Pons (tissue), 1 donor: ENCODE results near the gene PPP1R14D.

ENCODE experiments used
- DNase-seq: peaks from one replicate; pipeline ENCODE4 v3.0.0-alpha.2; 2016; ENCODE audit warnings: low spot score

The PPP1R14D gene

GRCh38 chr15:40782609-40783227, 45.8 kb downstream of the PPP1R14D start:
- no peak for DNase-seq

- DNase-seq, result no peak
Measured at GRCh38 chr15:40776537-40777141, 51.9 kb downstream of the PPP1R14D start.

DNA sequence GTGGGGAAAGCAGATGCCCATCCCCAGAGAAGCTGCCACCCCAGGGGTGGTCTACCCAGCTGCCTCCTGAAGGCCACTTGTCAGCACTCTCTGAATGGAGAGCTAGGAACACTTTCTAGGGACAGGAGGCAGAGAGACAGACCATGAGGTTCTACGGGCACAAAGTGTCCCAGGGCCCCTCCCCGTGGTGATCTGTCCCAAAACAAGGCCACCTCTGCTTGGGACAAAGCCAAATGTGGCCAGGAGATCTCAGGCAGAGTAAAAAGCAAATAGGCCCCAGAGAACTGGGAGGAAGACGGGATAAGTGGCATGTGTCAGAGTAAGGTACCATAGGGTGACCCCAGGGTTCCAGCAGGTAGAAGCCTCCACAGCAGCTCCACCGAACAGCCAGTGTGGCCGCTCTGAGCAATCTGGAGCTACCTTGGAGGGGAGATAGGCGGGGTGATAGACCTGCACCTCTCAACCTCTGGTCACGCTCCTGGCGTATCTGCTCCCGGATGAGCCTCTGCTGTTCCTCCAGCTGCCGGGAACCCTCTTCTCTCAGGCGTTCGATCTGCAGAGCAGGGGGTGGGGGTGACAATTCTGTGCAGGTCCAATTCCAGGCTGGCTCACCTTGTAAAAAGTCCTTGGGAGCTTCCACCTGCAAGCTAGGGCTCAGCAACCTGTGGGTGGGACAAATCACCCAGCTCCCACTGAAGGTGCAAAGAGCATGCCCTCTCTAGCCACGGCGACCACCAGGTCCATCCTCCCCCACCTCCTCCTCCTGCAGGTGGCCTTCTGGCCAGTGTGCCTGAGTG, 52.6 kb downstream of the PPP1R14D start:
- DNase-seq, result no peak

DNA sequence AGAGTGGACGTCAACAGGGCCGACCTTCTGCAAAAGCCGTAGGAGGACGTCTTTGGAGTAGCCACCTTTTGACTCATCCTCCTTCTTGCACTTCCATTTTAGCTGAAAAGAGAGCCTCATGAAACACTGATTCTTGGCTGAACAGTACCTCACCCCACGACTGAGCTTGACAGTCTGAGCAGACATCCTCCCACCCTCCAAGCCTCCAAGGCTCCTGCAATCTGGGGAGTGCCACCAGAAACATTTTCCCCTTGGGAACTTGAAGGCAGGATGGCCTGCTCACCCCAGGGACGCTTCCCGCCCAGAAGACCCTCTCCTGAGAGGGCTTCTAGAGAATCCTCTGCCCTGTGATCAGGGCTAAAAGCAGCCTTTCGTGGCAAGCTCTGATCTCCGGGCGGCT, 53.5 kb downstream of the PPP1R14D start:
- no peak for DNase-seq

DNA sequence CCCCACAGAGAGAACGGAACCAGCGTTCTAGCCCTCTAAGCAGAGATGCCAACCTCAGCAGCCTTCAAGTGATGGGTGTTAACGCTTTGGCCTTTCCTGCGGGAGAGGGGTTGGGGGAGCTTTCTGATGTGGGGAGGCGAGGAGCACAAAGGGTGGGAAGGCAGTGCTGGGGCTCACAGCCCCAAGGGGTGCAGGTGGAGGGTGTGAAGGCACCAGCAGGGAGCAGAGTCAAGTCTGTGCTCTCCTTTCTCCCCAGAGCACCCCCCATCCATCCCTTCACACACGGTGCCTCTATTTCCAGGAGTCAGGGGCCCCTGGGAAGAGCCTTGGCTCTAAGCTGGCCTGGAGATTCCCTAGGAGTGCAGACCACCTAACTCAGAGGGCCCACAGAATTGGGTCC, 54.6 kb downstream of the PPP1R14D start:
- DNase-seq, result no peak

- DNase-seq, result no peak
Measured at GRCh38 chr15:40773496-40773895, 55.0 kb downstream of the PPP1R14D start.

DNA sequence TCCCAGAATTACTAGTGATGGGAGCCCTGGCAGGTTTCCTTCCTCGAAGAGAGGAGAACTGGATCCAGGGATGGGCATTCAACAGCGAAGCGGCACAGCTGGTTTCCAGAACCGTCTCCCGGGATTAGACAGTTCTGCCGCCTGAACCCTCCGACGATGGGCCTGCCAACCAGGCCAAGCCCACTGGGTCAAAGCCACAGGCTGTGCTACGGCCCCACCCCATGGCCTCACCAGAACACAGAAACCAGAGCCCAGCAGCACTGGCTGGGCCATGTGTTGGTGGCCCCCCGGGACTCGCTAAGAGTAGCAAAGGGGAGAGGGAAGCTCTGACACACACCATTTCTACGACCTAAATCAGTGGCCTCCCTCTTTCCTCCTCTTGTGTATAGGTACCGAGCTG, 56.5 kb downstream of the PPP1R14D start:
- no peak for DNase-seq

- no peak for DNase-seq
Measured at GRCh38 chr15:40771242-40771641, 57.3 kb downstream of the PPP1R14D start.

GRCh38 chr15:40770147-40770721, 58.3 kb downstream of the PPP1R14D start:
- DNase-seq, result peak; percentile 20

- peak; percentile 19 for DNase-seq
Measured at GRCh38 chr15:40769274-40770146, 59.0 kb downstream of the PPP1R14D start, which contains the start of gene C15orf62. C15orf62 (plus strand) TSS chr15:40769980; CDS start chr15:40770496, 516 bp downstream.

DNA sequence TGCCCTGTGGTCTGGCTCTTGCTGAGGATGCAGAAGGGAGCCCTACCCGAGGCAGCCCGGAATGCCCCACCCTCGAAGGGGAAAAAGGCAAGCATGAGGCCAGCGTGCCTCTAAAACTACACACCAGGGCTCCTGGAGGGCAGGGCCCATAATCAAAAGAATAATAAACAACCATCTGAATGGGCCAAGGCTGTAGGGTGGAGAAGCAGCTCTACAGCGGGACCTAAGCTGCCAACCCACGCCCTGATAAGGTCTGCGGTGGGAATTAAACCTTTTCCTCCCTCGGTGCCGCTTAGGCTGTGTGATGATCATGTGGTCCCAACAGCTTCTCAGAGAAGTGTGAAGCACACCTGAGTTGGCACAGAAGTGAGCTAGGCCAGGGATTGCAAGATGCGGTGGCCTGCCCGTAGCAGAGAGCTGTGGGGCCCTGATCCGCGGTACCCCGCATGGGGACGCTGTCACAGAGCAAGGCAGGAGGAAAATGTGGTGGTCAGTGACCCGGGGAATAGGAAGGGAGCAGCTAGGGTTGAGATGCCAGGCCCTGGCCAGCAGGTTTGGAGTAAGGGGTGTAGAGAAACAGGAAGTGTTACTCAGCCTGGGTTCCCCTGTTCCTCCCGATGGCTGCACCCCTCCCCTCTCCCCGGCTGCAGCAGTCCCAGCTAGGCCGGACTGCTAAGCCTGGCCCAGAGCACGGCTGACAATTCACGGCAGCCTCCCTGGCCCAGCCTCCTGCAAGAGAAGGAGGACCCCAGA, 59.8 kb downstream of the PPP1R14D start:
- DNase-seq, result no peak

GRCh38 chr15:40767838-40768500, 60.5 kb downstream of the PPP1R14D start:
- DNase-seq, result no peak

DNA sequence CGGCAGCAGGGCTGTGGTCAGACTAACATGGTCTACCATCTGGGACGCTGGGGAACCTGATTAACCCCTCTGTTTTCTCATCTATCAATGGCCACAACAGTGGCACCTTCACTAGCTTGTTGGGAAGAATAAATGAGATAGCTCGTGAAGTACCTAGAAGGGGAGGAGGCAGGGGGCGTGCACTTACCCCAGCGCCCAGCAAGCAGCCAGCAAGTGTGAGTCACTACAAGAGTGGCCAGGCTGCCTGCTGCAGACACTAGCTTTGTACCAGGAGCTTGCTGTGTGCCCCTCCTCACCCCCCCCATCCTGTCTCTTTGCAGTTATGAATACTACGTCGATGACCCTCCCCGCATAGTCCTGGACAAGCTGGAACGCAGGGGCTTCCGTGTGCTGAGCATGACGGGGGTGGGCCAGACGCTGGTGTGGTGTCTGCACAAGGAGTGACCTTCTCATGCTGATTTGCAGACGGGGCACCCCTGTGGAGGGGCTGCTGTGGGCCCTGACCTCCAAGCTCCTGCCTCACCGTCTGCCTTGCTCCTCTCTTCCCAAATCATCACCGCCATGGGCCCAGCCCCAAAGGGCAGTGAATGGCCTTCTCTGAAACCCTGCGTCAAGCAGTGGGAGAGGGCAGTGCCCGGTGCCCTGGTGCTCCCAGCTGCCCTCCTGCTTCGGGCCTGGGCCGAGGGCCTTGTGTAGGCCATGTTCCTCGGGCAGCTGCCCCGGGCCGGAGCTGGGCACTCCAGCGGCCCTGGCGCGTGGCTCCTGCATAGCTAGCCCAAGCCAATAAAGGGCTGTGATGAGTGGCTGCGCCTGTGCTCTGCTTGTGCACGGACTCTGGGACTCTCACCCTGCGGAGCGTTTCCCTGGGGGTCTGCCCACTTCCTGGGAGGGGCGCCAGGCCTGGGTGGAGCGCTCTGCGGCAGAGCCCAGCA, 61.3 kb downstream of the PPP1R14D start:
- DNase-seq, result no peak

- DNase-seq, result no peak
Measured at GRCh38 chr15:40766194-40766815, 62.2 kb downstream of the PPP1R14D start.
